ENCODE measurements around the gene PDZD4.

The PDZD4 gene

GRCh38 chrX:153829799-153830639 is at the start of gene PDZD4:
Gene PDZD4, minus strand, starts transcription at chrX:153830544. Its CDS starts 246 bp downstream, at chrX:153830298.
- no peak within 1 kb of the TSS for H2AFZ ChIP-seq (ENCODE audit: low read length, unreplicated experiment)
- peak within 1 kb of the TSS; percentile 65 for H3K4me3 ChIP-seq (ENCODE audit: low read depth, low read length)
- peaks cover 43% of the 10 kb centered on the region for H3K27me3 ChIP-seq (ENCODE audit: insufficient read depth, low read length)
- H3K27ac ChIP-seq (ENCODE audit: low read depth, low read length), result no peak within 1 kb of the TSS
- no peaks in the 10 kb centered on the region for H3K36me3 ChIP-seq (ENCODE audit: insufficient read depth, low read length)
- H3K79me2 ChIP-seq (ENCODE audit: control insufficient read depth, insufficient read depth, low read length, unreplicated experiment), result no peaks in the 10 kb centered on the region
- no peaks in the 10 kb centered on the region for H3K4me1 ChIP-seq (ENCODE audit: control insufficient read depth, insufficient read depth, low read length, unreplicated experiment)

DNA sequence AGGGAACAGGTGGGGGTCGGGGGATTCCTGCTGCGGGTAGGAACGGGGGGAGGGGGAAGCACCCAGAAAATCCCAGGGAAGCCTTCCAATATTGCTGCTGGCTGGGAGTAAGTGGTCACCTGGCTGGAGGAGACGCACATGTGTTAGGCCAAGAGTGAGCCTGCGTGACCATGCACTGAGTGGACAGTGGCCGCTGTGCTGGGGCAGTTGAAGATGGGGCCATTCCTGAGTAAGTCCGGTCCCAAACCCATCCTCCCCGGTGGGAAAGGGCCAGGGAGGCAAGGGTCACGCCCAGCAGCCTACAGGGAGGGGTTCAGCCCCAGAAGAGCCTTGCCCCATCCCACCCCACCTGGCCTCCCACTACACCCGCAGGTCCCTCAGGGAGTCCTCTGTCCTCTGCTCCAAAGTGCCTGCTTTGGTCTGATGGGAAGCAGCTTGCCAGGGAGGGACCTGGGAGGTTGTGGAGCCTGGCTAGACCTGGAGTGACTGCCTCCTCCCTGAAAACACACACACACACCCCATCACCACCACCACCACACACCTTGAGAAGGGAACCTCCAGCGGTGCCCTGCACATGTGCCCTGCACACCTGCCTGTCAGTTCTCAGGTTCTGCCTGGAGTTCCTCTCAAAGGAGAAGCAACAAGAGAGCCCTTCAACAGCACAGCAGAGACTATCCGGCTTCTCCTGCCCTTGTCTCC is 49.5 kb upstream of the PDZD4 start:
- Histone ChIP-seq H3K4me1 (ENCODE audit: control insufficient read depth, insufficient read depth, low read length, unreplicated experiment) (peaks cover 12% of the 10 kb centered on the region), H3K27ac (ENCODE audit: low read depth, low read length) (no peak overlapping the region)

DNA sequence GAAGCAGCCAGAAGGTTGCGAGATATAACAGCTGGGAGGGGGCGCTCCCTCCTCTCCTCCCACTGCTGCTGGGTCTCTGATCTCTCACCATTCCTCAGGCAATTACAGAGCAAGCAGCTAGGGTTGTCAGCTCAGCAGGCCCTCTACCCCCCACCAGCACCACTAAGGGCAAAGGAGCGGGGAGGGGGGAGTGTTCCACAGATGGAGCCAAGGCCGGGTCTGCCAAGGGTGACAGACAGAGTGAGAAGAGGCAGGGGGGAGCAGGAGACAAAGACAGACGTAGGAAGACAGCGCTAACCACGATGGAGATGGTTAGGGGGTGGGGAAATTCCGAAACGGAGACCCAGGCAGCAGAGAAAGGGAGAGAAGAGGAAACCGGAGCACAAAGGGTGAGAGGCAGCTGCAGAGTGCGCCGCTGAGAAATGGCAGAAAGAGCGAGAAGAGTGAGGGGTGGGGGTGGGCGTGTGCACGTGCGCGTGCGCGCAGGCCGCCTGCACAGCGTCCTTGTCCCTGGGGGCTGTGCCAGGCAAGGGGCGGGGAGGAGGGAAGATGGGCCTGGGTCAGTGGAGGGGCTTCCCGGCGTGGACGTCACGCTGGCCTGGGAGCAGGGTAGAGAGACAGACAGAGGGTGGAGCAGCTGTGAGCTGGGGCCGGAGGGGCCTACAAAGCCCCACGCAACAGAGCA is 48.8 kb upstream of the PDZD4 start:
- no peaks in the 10 kb centered on the region for H3K79me2 ChIP-seq (ENCODE audit: control insufficient read depth, insufficient read depth, low read length, unreplicated experiment)
- H3K36me3 ChIP-seq (ENCODE audit: insufficient read depth, low read length), result no peaks in the 10 kb centered on the region
- H3K27me3 ChIP-seq (ENCODE audit: insufficient read depth, low read length), result peaks cover 8% of the 10 kb centered on the region; the same call in 1 of the 2 replicates
- no peak overlapping the region for H2AFZ ChIP-seq (ENCODE audit: low read length, unreplicated experiment)
- no peak overlapping the region for H3K4me3 ChIP-seq (ENCODE audit: low read depth, low read length)
- peaks cover 12% of the 10 kb centered on the region for H3K4me1 ChIP-seq (ENCODE audit: control insufficient read depth, insufficient read depth, low read length, unreplicated experiment)
- H3K27ac ChIP-seq (ENCODE audit: low read depth, low read length), result no peak overlapping the region

More for the DNA sequence above, 49.5 kb upstream of the PDZD4 start:
- Histone ChIP-seq H3K79me2 (ENCODE audit: control insufficient read depth, insufficient read depth, low read length, unreplicated experiment) (no peaks in the 10 kb centered on the region), H3K27me3 (ENCODE audit: insufficient read depth, low read length) (peaks cover 13% of the 10 kb centered on the region; the same call in 1 of the 2 replicates), H2AFZ (ENCODE audit: low read length, unreplicated experiment) (no peak overlapping the region), H3K4me3 (ENCODE audit: low read depth, low read length) (no peak overlapping the region), H3K36me3 (ENCODE audit: insufficient read depth, low read length) (no peaks in the 10 kb centered on the region)

- Histone ChIP-seq H2AFZ (ENCODE audit: low read length, unreplicated experiment) (no peak overlapping the region), H3K4me3 (ENCODE audit: low read depth, low read length) (no peak overlapping the region), H3K27ac (ENCODE audit: low read depth, low read length) (no peak overlapping the region), H3K79me2 (ENCODE audit: control insufficient read depth, insufficient read depth, low read length, unreplicated experiment) (no peaks in the 10 kb centered on the region), H3K36me3 (ENCODE audit: insufficient read depth, low read length) (no peaks in the 10 kb centered on the region), H3K27me3 (ENCODE audit: insufficient read depth, low read length) (peaks cover 8% of the 10 kb centered on the region; the same call in 1 of the 2 replicates), H3K4me1 (ENCODE audit: control insufficient read depth, insufficient read depth, low read length, unreplicated experiment) (peaks cover 12% of the 10 kb centered on the region)
Observed at GRCh38 chrX:153878345-153878744, 48.0 kb upstream of the PDZD4 start.

- Histone ChIP-seq H3K4me3 (ENCODE audit: low read depth, low read length) (no peak overlapping the region), H3K79me2 (ENCODE audit: control insufficient read depth, insufficient read depth, low read length, unreplicated experiment) (no peaks in the 10 kb centered on the region), H3K36me3 (ENCODE audit: insufficient read depth, low read length) (no peaks in the 10 kb centered on the region), H3K27ac (ENCODE audit: low read depth, low read length) (no peak overlapping the region), H3K27me3 (ENCODE audit: insufficient read depth, low read length) (peaks cover 8% of the 10 kb centered on the region; the same call in 1 of the 2 replicates), H3K4me1 (ENCODE audit: control insufficient read depth, insufficient read depth, low read length, unreplicated experiment) (peaks cover 12% of the 10 kb centered on the region), H2AFZ (ENCODE audit: low read length, unreplicated experiment) (no peak overlapping the region)
Observed at GRCh38 chrX:153877571-153878261, 47.4 kb upstream of the PDZD4 start.

DNA sequence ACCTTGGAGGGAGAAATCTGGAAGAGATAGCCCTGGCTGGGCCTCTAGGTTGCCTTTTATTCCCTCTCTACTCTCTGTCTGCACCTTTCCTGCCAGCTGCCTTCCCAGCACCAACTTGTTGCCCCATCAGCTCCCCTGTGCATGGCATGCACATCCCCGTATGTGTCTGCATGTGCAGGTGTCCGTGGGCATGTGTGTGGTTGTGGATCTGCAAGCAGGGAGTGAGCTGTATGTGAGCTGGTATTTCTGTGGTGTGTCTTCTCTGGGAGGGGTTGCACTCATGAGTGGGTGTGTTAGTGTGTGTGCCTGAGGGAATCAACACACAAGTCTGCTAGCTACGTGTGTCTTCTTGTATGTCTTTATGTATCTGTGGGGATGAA is 45.8 kb upstream of the PDZD4 start:
- Histone ChIP-seq H3K27me3 (ENCODE audit: insufficient read depth, low read length) (peaks cover 8% of the 10 kb centered on the region; the same call in 1 of the 2 replicates), H3K4me3 (ENCODE audit: low read depth, low read length) (no peak overlapping the region), H3K27ac (ENCODE audit: low read depth, low read length) (no peak overlapping the region), H3K79me2 (ENCODE audit: control insufficient read depth, insufficient read depth, low read length, unreplicated experiment) (no peaks in the 10 kb centered on the region), H3K4me1 (ENCODE audit: control insufficient read depth, insufficient read depth, low read length, unreplicated experiment) (peaks cover 5% of the 10 kb centered on the region), H3K36me3 (ENCODE audit: insufficient read depth, low read length) (no peaks in the 10 kb centered on the region), H2AFZ (ENCODE audit: low read length, unreplicated experiment) (no peak overlapping the region)

GRCh38 chrX:153875391-153876111 is 45.2 kb upstream of the PDZD4 start:
- Histone ChIP-seq H3K27ac (ENCODE audit: low read depth, low read length) (no peak overlapping the region), H2AFZ (ENCODE audit: low read length, unreplicated experiment) (no peak overlapping the region), H3K4me1 (ENCODE audit: control insufficient read depth, insufficient read depth, low read length, unreplicated experiment) (peaks cover 5% of the 10 kb centered on the region)

DNA sequence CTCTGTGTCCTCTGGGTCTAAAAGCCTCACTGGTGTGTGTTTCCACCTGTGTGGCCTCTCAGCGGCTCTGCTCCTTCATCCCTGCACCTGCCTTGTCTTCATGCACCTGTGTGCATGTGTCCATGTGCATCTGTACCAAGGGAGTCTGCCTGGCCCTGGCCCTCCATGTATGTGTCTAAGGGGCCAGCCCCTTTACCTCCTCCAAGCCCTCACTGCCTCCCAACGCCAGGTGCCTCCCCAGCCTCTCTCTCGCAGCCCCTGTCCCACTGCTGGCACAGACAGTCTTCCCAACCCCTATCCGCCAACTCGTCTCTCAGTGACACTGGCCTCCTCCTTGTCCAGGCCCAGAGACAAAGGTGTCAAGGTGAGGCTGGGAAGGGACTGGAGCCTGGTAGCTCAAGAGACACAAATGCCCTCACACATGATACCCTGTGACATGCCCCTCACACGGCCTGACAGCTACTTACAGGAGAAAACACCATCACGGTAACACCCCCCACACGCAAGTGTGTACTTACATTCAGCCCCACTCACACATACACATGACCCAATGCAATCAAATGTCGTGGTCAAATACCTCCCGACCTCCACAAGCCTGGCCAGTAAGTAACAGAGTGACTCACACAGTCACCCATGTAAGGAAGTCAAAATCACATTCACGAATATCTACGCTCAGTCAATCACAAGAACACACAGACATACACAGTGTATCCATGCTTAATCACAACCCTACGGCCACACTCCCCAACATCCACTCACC is 44.2 kb upstream of the PDZD4 start:
- Histone ChIP-seq H3K36me3 (ENCODE audit: insufficient read depth, low read length) (no peaks in the 10 kb centered on the region), H3K4me1 (ENCODE audit: control insufficient read depth, insufficient read depth, low read length, unreplicated experiment) (no peaks in the 10 kb centered on the region), H3K4me3 (ENCODE audit: low read depth, low read length) (no peak overlapping the region), H3K27me3 (ENCODE audit: insufficient read depth, low read length) (peaks cover 8% of the 10 kb centered on the region; the same call in 1 of the 2 replicates), H3K27ac (ENCODE audit: low read depth, low read length) (no peak overlapping the region), H2AFZ (ENCODE audit: low read length, unreplicated experiment) (no peak overlapping the region), H3K79me2 (ENCODE audit: control insufficient read depth, insufficient read depth, low read length, unreplicated experiment) (no peaks in the 10 kb centered on the region)

More at GRCh38 chrX:153875391-153876111, 45.2 kb upstream of the PDZD4 start:
- H3K36me3 ChIP-seq (ENCODE audit: insufficient read depth, low read length), result no peaks in the 10 kb centered on the region
- peaks cover 8% of the 10 kb centered on the region; the same call in 1 of the 2 replicates for H3K27me3 ChIP-seq (ENCODE audit: insufficient read depth, low read length)
- no peak overlapping the region for H3K4me3 ChIP-seq (ENCODE audit: low read depth, low read length)
- H3K79me2 ChIP-seq (ENCODE audit: control insufficient read depth, insufficient read depth, low read length, unreplicated experiment), result no peaks in the 10 kb centered on the region

GRCh38 chrX:153874085-153874365 is 43.7 kb upstream of the PDZD4 start:
- Histone ChIP-seq H2AFZ (ENCODE audit: low read length, unreplicated experiment) (no peak overlapping the region), H3K27ac (ENCODE audit: low read depth, low read length) (no peak overlapping the region), H3K27me3 (ENCODE audit: insufficient read depth, low read length) (peaks cover 8% of the 10 kb centered on the region; the same call in 1 of the 2 replicates), H3K4me3 (ENCODE audit: low read depth, low read length) (no peak overlapping the region), H3K36me3 (ENCODE audit: insufficient read depth, low read length) (no peaks in the 10 kb centered on the region), H3K4me1 (ENCODE audit: control insufficient read depth, insufficient read depth, low read length, unreplicated experiment) (no peaks in the 10 kb centered on the region), H3K79me2 (ENCODE audit: control insufficient read depth, insufficient read depth, low read length, unreplicated experiment) (no peaks in the 10 kb centered on the region)

All from ACC112 (cell line).